PC-3 (cell line): Measurements from ENCODE around the gene S1PR2.

Experiments used
- CTCF ChIP-seq: fragments of 300-600 bp; sonication (generic); conservative IDR thresholded peaks from 2 replicates; pipeline ENCODE4 v1.5.1; 2017; ENCODE audit warnings: antibody characterized with exemption, low read depth, mild to moderate bottlenecking, low read length
- EZH2 ChIP-seq: fragments of 300-600 bp; sonication (generic); IDR thresholded peaks from one replicate; pipeline ENCODE4 v1.6.1; 2017; ENCODE audit warnings: antibody characterized with exemption, mild to moderate bottlenecking, low read length; ENCODE audit not compliant: unreplicated experiment
- EZH2phosphoT487 ChIP-seq: fragments of 300-600 bp; sonication (generic); IDR thresholded peaks from 2 replicates; pipeline ENCODE4 v1.6.1; 2018; ENCODE audit warnings: mild to moderate bottlenecking, antibody characterized with exemption, low read length, borderline replicate concordance

- TF ChIP-seq CTCF, result no peak
- no peak for TF ChIP-seq EZH2phosphoT487
- no peak for TF ChIP-seq EZH2
Observed at GRCh38 chr19:10268071-10268470, 36.9 kb upstream of the S1PR2 start.
